ENCODE results near the gene EGFR.

The EGFR gene

DNA sequence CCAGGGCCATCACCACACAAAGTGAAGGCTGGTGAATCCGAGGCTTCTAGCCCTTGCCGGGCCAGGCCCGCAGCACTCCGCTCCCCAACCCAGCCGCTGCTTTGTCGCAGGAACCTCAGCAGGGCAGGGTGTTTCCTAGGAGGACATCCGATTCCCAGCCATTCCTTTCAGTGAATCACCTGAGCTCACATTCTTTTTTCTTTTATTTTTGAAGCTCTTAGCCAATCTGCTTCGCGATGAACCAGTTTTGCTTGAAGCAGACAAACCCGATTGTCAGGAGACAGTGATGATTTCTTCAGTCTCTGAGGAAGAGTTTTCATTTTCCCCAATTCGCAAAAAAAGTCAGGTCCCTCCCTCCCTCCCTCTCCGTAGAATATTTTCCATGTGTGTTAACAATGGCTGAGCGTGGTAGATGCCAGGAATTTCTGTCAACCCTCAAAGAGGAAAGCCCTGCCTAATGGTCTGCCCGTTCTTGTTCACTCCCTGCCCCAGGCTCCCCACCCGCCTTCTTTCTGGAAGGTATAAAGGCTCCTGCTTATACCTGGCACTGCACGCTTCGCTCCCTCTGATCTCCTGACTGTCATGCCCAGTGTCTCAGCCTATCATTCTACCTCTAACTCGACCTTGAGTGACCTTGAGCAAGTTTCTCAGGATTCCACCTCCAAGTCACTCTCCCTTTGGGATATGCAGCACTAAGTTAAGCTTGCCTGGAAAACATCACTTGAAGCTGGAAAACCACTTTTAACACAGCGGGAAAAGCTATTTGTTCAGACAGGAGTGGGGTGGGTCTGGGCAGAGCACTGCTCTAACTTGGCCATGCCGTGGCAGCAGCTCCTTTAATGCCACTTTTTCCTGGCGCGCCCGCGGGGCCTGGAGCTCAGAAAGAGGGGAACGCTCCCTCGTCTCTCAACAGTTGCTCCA lies 35.1 kb downstream of the EGFR start:
- TF ChIP-seq EZH2 (IDR thresholded peaks at IDR 0.05; ENCODE audit: borderline replicate concordance, low read length), result no peak
- Histone ChIP-seq H3K27ac (ENCODE audit: low read depth, low read length, poor library complexity, severe bottlenecking) (no peak overlapping the region), H4K20me1 (ENCODE audit: insufficient read depth, low read length) (no peaks in the 10 kb centered on the region), H3K9ac (ENCODE audit: low read length) (no peak overlapping the region), H2AFZ (ENCODE audit: low read length) (no peak overlapping the region), H3K9me3 (ENCODE audit: low read length) (no peaks in the 10 kb centered on the region), H3F3A (ENCODE audit: insufficient read depth, low read length) (no peaks in the 10 kb centered on the region), H3K36me3 (ENCODE audit: insufficient read depth, low read length) (no peaks in the 10 kb centered on the region), H3K4me3 (ENCODE audit: low read depth, low read length, poor library complexity, severe bottlenecking) (no peak overlapping the region), H3K27me3 (ENCODE audit: insufficient read depth, low read length) (no peaks in the 10 kb centered on the region), H3K4me1 (ENCODE audit: insufficient read depth, low read length, severe bottlenecking) (no peaks in the 10 kb centered on the region), H3K9me2 (ENCODE audit: low read depth, low read length) (no peaks in the 10 kb centered on the region), H3K4me2 (ENCODE audit: low read length) (no peak overlapping the region), H3K79me2 (ENCODE audit: insufficient read depth, low read length) (no peaks in the 10 kb centered on the region)

DNA sequence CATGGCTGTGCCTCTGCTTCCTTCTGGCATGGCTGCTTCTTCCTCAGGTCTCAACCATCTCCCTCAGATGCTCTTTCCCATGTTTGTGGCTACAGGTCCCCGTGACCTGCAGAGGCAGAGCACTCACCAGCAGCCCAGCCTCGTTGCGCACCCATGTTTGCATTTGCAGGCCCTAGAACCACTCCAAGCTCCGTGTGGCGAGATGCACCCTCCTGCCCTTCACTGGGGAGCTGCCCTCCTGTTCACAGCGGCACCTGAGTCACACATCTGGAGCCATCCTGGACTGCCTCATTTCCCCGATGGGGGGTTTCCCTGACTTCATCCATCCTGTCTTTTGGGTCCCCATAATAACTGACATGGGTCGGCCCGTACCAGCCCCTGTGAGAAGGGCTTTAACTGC lies 35.9 kb downstream of the EGFR start:
- TF ChIP-seq, protein P1, sequence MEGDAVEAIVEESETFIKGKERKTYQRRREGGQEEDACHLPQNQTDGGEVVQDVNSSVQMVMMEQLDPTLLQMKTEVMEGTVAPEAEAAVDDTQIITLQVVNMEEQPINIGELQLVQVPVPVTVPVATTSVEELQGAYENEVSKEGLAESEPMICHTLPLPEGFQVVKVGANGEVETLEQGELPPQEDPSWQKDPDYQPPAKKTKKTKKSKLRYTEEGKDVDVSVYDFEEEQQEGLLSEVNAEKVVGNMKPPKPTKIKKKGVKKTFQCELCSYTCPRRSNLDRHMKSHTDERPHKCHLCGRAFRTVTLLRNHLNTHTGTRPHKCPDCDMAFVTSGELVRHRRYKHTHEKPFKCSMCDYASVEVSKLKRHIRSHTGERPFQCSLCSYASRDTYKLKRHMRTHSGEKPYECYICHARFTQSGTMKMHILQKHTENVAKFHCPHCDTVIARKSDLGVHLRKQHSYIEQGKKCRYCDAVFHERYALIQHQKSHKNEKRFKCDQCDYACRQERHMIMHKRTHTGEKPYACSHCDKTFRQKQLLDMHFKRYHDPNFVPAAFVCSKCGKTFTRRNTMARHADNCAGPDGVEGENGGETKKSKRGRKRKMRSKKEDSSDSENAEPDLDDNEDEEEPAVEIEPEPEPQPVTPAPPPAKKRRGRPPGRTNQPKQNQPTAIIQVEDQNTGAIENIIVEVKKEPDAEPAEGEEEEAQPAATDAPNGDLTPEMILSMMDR (IDR thresholded peaks at IDR 0.05; ENCODE audit: low read length), result no peak
- no peak for TF ChIP-seq EZH2 (IDR thresholded peaks at IDR 0.05; ENCODE audit: borderline replicate concordance, low read length)
- no peaks in the 10 kb centered on the region for H3K9me3 ChIP-seq (ENCODE audit: low read length)
- no peak overlapping the region for H3K27ac ChIP-seq (ENCODE audit: low read depth, low read length, poor library complexity, severe bottlenecking)
- H3K9me2 ChIP-seq (ENCODE audit: low read depth, low read length), result no peaks in the 10 kb centered on the region
- H3K36me3 ChIP-seq (ENCODE audit: insufficient read depth, low read length), result no peaks in the 10 kb centered on the region
- H3K4me2 ChIP-seq (ENCODE audit: low read length), result no peak overlapping the region
- no peaks in the 10 kb centered on the region for H3K4me1 ChIP-seq (ENCODE audit: insufficient read depth, low read length, severe bottlenecking)
- H3K9ac ChIP-seq (ENCODE audit: low read length), result no peak overlapping the region
- no peaks in the 10 kb centered on the region for H3F3A ChIP-seq (ENCODE audit: insufficient read depth, low read length)
- no peaks in the 10 kb centered on the region for H4K20me1 ChIP-seq (ENCODE audit: insufficient read depth, low read length)
- no peaks in the 10 kb centered on the region for H3K79me2 ChIP-seq (ENCODE audit: insufficient read depth, low read length)
- no peak overlapping the region for H2AFZ ChIP-seq (ENCODE audit: low read length)
- no peak overlapping the region for H3K4me3 ChIP-seq (ENCODE audit: low read depth, low read length, poor library complexity, severe bottlenecking)
- H3K27me3 ChIP-seq (ENCODE audit: insufficient read depth, low read length), result no peaks in the 10 kb centered on the region

DNA sequence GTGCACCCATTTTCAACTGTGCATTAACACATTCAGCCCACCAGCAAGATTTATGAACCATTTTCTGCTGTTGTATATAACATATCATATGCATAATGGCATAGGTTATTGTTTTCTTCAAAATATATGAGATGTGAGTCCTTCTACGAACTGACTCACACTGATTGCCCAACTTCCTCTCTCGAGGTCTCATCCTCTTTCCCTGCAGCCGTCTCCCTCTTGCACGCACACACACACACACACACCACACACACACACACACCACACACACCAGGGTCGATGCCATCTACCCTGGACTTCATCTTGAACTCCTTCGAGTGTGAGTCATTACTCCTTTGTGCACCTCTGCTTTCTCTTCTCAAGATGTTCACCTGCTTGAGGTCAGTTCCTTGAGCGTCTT lies 36.7 kb downstream of the EGFR start:
- Histone ChIP-seq H4K20me1 (ENCODE audit: insufficient read depth, low read length) (no peaks in the 10 kb centered on the region), H2AFZ (ENCODE audit: low read length) (no peak overlapping the region), H3K4me2 (ENCODE audit: low read length) (no peak overlapping the region), H3K27ac (ENCODE audit: low read depth, low read length, poor library complexity, severe bottlenecking) (no peak overlapping the region), H3K9ac (ENCODE audit: low read length) (no peak overlapping the region), H3K27me3 (ENCODE audit: insufficient read depth, low read length) (no peaks in the 10 kb centered on the region), H3K4me1 (ENCODE audit: insufficient read depth, low read length, severe bottlenecking) (no peaks in the 10 kb centered on the region), H3K36me3 (ENCODE audit: insufficient read depth, low read length) (no peaks in the 10 kb centered on the region), H3K4me3 (ENCODE audit: low read depth, low read length, poor library complexity, severe bottlenecking) (no peak overlapping the region), H3K79me2 (ENCODE audit: insufficient read depth, low read length) (no peaks in the 10 kb centered on the region), H3K9me2 (ENCODE audit: low read depth, low read length) (no peaks in the 10 kb centered on the region), H3K9me3 (ENCODE audit: low read length) (no peaks in the 10 kb centered on the region), H3F3A (ENCODE audit: insufficient read depth, low read length) (no peaks in the 10 kb centered on the region)
- no peak for TF ChIP-seq EZH2 (IDR thresholded peaks at IDR 0.05; ENCODE audit: borderline replicate concordance, low read length)
- TF ChIP-seq, protein P1 (IDR thresholded peaks at IDR 0.05; ENCODE audit: low read length), result no peak

Data from OCI-LY1 (cell line).